GM12801 (cell line): ENCODE results near the gene OR56A1.

Source experiments
- CTCF ChIP-seq: IDR thresholded peaks from one replicate; pipeline ENCODE4 v1.5.1; 2011; ENCODE audit warnings: control low read depth; ENCODE audit not compliant: insufficient read length; ENCODE audit errors: extremely low read depth

Gene OR56A1

GRCh38 chr11:6012035-6012668 lies 18.4 kb downstream of the OR56A1 start:
- TF ChIP-seq CTCF = no peak

GRCh38 chr11:6006846-6007245 lies 23.7 kb downstream of the OR56A1 start, which contains the start of gene OR56A4:
OR56A4 (minus strand) TSS chr11:6006946; CDS start chr11:6002992, 3,954 bp downstream.
- TF ChIP-seq CTCF = no peak

DNA sequence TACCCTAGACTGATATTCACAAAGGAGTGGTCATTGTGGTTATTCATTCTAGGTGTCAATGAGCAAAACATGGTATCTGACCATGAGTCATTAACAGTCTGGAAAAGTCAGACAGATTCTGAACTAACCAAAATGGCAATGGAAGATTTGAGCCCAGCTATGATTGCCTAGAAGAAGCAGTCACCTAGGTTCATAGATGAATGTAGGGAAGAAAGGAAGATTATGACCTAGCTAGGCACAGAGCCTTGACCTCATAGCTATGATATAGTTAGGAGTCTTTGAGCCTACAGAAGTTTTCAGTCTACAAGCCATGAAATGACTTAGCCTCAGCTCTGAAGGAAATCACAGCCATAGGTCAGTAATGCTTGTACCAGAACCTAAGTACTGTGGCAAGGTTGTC lies 24.2 kb downstream of the OR56A1 start:
- TF ChIP-seq CTCF = no peak

DNA sequence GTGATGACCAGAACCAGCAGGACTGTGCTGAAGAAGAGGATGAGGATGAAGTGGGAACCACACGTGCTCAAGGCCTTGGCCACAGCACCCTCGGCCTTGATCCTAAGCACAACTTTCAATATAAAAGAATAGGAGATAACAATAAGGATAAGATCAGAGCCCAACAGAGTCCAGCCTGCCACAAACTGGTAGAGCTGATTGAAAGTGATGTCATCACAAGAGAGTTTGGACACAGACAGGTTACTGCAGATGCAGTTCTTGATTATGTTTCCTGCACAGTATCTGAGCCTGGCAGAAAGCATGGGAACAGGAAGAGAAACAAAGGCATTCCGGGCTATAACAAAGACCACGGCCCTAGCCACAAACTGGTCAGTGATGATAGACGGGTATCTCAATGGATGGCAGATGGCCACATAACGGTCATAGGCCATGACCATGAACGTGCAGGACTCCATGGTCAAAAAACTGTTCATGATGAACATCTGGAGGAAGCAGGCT lies 28.3 kb downstream of the OR56A1 start:
- TF ChIP-seq CTCF = no peak

- no peak for TF ChIP-seq CTCF
These were observed 35.8 kb downstream of the OR56A1 start for GRCh38 chr11:5994791-5995190.

DNA sequence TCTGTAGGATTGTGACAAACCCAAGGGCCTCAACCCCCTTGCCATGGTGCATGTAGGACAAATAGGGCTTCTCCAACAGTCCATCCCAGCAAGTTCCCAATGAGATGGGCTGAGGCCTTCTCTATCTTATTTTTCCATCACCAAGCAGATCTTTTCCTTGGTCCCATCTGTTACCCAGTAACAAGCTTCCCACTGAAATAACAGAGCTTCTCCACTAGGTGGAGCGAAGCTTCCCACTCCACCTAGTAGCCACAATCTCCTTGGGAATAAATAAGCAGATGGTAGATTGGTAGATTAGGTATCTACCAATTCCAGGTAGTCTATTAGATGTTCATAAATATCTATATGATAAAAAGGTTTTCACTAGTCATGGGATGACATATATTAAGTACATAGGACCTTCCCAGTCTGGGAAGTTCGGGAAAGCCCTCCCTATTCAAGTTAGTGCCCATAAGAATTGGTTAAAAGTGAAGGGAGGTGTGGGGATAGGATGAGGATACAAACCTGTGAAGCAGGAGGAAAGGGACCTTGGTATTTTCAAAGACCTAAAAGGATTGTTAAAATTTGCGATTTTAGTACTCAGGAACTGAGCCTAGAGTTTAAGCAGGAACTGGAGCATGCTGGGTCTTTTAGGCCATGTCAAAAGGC lies 37.8 kb downstream of the OR56A1 start:
- no peak for TF ChIP-seq CTCF

- no peak for TF ChIP-seq CTCF
These were observed 38.4 kb downstream of the OR56A1 start for GRCh38 chr11:5992150-5992549.
